ENCODE results near the gene B4GALNT3. TPM values are rescaled to one million over a fixed set of nuclear protein-coding genes. Genes with fewer than 3 reads are reported as not detected.

The B4GALNT3 gene
- total RNA-seq, 4 donors from 2014 or later: 9.7 to 45.3 (median 18.4) TPM

DNA sequence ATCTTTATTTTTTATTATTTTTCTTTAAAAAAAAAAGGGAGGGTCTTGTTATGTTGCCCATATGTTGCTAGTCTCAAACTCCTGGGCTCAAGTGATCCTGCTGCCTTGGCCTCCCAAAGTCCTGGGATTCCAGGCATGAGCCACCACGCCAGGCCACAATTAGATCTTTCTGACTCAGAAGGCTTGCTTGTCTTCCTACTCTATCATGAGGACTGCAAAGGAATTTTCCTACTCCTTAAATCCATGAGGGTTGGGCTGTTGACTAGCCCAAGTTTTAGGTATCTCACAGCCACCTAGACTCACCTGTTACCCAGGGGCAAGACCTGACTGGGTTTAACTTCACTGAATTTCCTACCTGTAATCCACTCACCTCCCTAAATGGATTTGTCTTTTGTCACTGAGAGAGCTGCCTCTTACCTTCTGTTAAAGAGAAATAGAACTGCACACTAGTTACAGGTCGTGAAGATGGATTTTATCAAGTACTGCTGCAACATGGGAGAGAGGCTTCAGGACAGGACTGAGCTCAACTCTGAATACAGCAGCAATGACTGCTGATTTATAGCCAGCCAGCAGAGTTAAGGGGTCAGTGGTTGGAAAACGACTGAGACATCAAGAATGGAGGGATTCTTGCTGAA lies 72.3 kb downstream of the B4GALNT3 start:
- WGBS, 2 donors: 49 to 69% methylated on average over 3 of the region's 3 CpGs
- Histone ChIP-seq H3K9me3 (peaks cover 0 to 9% (median 0%) of the 10 kb centered on the region in 3 donors), H3K27me3 (peaks cover 0 to 17% (median 0%) of the 10 kb centered on the region in 4 donors), H3K4me1 (peaks cover 4 to 43% (median 22%) of the 10 kb centered on the region in 3 donors), H3K4me3 (no peak overlapping the region), H3K36me3 (no peaks in the 10 kb centered on the region), H3K27ac (peak overlapping the region; percentile 77 to 89 (median 84))
- no peak for DNase-seq
- TF ChIP-seq POLR2A (IDR thresholded peaks at IDR 0.05): no peak
- TF ChIP-seq CTCF (IDR thresholded peaks at IDR 0.05): no peak
- intact Hi-C loops (cut with DNase I): no loop called here

DNA sequence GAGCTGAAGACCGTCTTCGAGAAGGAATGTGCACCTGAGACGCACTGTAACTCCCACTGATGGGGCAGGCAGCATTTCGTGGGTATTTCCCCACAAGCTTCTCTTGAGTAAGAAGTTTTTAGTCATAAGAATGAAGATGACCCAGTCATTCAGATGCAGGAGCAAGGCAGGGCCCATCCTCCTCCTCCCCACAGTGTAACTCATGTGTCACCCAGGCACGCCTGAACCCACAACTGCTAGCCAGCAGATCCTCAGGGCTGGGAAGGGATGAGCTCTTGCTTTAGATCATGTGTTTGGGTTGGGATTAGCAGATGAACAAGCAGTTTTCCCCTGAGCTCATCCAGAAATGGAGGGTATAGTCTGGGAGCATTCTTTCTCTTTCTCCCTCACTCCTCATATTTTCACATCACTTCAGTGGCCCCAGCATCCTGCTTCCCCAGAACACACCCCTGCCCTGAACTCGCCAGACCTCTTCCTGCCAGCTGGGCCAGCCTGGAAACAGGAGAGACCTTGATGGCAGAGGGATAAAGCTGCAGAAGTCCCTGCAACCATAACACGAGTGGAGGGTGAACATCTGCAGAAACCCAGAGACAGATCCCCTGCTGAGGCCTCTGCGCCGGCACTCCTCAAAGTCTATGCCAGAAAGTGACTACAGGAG lies 73.3 kb downstream of the B4GALNT3 start:
- peaks cover 0 to 17% (median 0%) of the 10 kb centered on the region in 4 donors for H3K27me3 ChIP-seq
- no peak overlapping the region for H3K4me3 ChIP-seq
- TF ChIP-seq CTCF (IDR thresholded peaks at IDR 0.05) (no peak), POLR2A (IDR thresholded peaks at IDR 0.05) (no peak)
- peak overlapping the region; percentile 77 to 89 (median 84) for H3K27ac ChIP-seq
- intact Hi-C loops (cut with DNase I): no loop called here
- H3K4me1 ChIP-seq: peaks cover 4 to 52% (median 22%) of the 10 kb centered on the region in 3 donors
- DNase-seq: no peak
- H3K36me3 ChIP-seq: no peaks in the 10 kb centered on the region
- peaks cover 0 to 9% (median 0%) of the 10 kb centered on the region in 3 donors for H3K9me3 ChIP-seq
- 49 to 52% methylated on average over 5 to 8 of the region's 9 CpGs for WGBS, 2 donors

DNA sequence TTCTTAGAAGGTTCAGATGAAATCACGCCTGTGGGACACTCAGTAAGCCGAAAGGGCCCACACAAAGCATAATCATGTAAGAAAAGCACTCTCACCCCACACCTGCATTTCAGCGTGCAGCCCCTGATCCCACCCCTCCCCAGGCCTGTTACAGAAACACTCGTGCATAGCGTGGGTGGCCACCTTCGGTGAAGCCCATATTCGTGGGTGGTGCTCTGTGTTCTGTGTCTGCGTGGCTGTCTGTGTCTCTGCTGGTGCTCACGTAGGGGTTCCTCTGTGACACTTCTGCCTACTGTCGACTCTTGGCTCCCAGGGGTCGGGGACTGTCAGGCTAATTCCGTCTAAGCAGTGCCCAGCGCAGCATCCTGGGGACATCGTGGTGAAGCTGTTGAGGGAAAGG lies 74.0 kb downstream of the B4GALNT3 start:
- intact Hi-C loops (cut with DNase I): no loop called here
- H3K9me3 ChIP-seq: peaks cover 0 to 9% (median 0%) of the 10 kb centered on the region in 3 donors
- 87 to 90% methylated on average over 3 to 11 of the region's 14 CpGs for WGBS, 2 donors
- no peak overlapping the region for H3K4me3 ChIP-seq
- peaks cover 0 to 17% (median 0%) of the 10 kb centered on the region in 4 donors for H3K27me3 ChIP-seq
- no peak for TF ChIP-seq POLR2A (IDR thresholded peaks at IDR 0.05)
- no peak for TF ChIP-seq CTCF (IDR thresholded peaks at IDR 0.05)
- peak overlapping the region in 3 of 4 donors; percentile 72 to 85 (median 85) for H3K27ac ChIP-seq
- DNase-seq: no peak
- peaks cover 5 to 59% (median 29%) of the 10 kb centered on the region in 3 donors for H3K4me1 ChIP-seq
- no peaks in the 10 kb centered on the region for H3K36me3 ChIP-seq

DNA sequence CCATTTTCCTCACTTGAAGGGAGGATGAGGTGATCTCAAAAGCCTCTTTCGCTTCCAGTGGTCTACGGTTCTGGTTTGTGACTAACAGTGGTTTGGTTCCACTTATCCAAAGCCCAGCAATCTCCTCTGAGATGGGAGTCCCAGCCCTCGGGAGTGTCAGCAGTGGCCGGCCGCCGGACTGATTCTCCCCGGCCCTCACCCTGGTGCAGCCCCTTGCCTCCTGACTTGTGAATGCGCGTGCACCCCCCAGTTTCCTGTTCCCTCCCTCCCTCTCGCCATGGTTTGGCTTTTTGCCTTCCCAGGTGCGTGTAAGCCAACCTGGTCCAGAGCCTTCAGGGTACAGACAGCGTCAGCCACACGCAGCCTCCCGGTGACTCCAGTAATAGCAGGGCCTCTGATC lies 74.5 kb downstream of the B4GALNT3 start:
- peaks cover 0 to 17% (median 0%) of the 10 kb centered on the region in 4 donors for H3K27me3 ChIP-seq
- 88 to 90% methylated on average over 6 to 9 of the region's 14 CpGs for WGBS, 2 donors
- H3K27ac ChIP-seq: peak overlapping the region in 1 of 4 donors; percentile 85
- no peak overlapping the region for H3K4me3 ChIP-seq
- H3K4me1 ChIP-seq: peaks cover 10 to 64% (median 34%) of the 10 kb centered on the region in 3 donors
- intact Hi-C loops (cut with DNase I): no loop called here
- no peaks in the 10 kb centered on the region for H3K36me3 ChIP-seq
- H3K9me3 ChIP-seq: peaks cover 0 to 9% (median 0%) of the 10 kb centered on the region in 3 donors
- no peak for TF ChIP-seq CTCF (IDR thresholded peaks at IDR 0.05)
- no peak for TF ChIP-seq POLR2A (IDR thresholded peaks at IDR 0.05)
- no peak for DNase-seq

DNA sequence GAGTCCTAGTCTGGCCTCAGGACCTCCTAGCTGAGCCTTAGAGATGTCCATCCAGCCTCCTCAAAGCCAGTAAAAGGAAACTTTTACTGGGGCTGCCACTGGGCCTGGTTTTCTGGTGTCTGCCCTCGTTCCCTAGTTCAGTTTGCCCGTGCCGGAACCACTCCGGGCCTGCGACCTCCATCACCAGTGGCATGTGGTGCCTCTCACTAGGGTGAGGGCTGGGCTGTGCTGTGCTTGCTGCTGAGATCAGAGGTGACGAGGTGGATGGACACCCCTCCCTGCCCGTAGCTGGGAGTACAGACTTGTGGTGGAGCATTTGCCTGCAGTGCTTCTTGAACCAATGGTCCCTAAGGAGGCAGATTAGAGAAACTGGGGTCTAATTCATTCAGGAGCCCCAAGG lies 75.7 kb downstream of the B4GALNT3 start:
- H3K27ac ChIP-seq: no peak overlapping the region
- H3K4me3 ChIP-seq: no peak overlapping the region
- WGBS, 2 donors: 91 to 96% methylated on average over 4 to 7 of the region's 7 CpGs
- TF ChIP-seq POLR2A (IDR thresholded peaks at IDR 0.05) (no peak), CTCF (IDR thresholded peaks at IDR 0.05) (no peak)
- intact Hi-C loops (cut with DNase I): no loop called here
- H3K27me3 ChIP-seq: peaks cover 0 to 17% (median 0%) of the 10 kb centered on the region in 4 donors
- peaks cover 0 to 9% (median 0%) of the 10 kb centered on the region in 3 donors for H3K9me3 ChIP-seq
- no peak for DNase-seq
- no peaks in the 10 kb centered on the region for H3K36me3 ChIP-seq
- H3K4me1 ChIP-seq: peaks cover 6 to 71% (median 37%) of the 10 kb centered on the region in 3 donors
